Mammary epithelial cell (primary cell): ENCODE data around the gene DOK7.

Experiments used
- EZH2 ChIP-seq: IDR thresholded peaks from 2 replicates; pipeline ENCODE4 v1.6.1; 2012; ENCODE audit warnings: low read length, inconsistent platforms, borderline replicate concordance
- TF ChIP-seq, protein P1 (sequence below), 2 donors: IDR thresholded peaks in 1 of 2; conservative IDR thresholded peaks in 1 of 2; 2 replicates each; pipeline ENCODE4 v1.5.1; 2011 to 2012; ENCODE audit warnings: inconsistent platforms in 2 of 2, low read length in 2 of 2, mild to moderate bottlenecking in 2 of 2, control low read depth in 1 of 2, low read depth in 1 of 2; ENCODE audit not compliant: insufficient read depth in 1 of 2; ENCODE audit errors: extremely low read depth in 1 of 2

DNA sequence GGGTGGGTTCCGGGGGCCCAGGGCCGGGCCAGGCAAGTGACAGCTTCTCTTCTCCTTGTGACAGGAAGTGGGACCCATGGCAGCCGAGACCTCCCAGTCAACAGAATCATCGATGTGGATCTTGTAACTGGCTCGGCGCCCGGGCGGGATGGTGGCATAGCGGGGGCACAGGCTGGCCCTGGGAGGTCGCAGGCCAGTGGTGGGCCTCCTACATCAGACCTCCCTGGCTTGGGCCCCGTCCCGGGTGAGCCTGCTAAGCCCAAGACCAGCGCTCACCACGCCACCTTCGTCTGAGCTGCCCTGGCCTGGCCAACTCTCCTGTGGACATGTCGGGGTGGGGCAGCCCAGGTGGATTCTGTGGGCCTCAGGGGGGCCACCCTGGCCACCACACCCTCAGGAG lies 23.7 kb upstream of the DOK7 start:
- TF ChIP-seq, protein P1, sequence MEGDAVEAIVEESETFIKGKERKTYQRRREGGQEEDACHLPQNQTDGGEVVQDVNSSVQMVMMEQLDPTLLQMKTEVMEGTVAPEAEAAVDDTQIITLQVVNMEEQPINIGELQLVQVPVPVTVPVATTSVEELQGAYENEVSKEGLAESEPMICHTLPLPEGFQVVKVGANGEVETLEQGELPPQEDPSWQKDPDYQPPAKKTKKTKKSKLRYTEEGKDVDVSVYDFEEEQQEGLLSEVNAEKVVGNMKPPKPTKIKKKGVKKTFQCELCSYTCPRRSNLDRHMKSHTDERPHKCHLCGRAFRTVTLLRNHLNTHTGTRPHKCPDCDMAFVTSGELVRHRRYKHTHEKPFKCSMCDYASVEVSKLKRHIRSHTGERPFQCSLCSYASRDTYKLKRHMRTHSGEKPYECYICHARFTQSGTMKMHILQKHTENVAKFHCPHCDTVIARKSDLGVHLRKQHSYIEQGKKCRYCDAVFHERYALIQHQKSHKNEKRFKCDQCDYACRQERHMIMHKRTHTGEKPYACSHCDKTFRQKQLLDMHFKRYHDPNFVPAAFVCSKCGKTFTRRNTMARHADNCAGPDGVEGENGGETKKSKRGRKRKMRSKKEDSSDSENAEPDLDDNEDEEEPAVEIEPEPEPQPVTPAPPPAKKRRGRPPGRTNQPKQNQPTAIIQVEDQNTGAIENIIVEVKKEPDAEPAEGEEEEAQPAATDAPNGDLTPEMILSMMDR (conservative IDR thresholded peaks at IDR 0.05 in 1 of 2, IDR thresholded peaks at IDR 0.05 in 1 of 2; ENCODE audit: extremely low read depth in 1 of 2, insufficient read depth in 1 of 2, low read depth in 1 of 2, low read length in 2 of 2) = no peak
- TF ChIP-seq EZH2 = no peak
